ENCODE results near the gene MBLAC1. TPM values are rescaled to one million over a fixed set of nuclear protein-coding genes. Genes with fewer than 3 reads are reported as not detected.

The MBLAC1 gene
- total RNA-seq, 1 donor from 2014 or later, result 2.2 TPM

- no peak for DNase-seq (ENCODE audit: low read depth in 2 of 2)
Observed at GRCh38 chr7:100170101-100170897, 43.5 kb downstream of the MBLAC1 start.

DNA sequence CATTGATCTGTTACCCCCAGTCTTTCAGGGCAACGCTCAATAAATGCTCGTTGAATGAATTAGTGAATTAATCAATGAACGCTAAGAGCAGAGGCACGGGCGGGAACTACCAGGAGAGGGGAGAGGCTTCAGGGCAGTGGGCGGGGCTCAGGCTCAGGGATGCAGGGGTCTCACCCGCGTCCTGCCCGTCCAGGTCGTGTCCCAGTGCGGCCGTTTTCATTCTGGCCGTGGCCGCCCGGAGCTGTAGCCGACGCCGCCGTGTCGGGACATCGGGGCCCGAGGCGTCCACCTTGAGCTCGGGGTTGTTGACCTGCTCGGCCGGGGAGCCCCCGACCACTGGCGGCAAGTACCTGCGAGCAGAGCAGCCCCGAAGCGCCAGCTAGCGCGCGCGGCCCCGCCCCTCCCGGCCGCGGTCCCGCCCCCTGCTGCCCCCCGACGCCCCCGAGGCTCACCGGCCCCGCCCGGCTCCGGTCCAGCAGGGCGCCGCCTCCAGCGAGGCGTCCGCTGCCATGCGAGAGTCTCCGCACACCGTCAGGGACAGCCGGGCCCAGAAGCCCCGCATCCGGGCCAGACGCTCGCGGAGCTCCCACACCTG lies 44.4 kb downstream of the MBLAC1 start:
- DNase-seq (ENCODE audit: low read depth in 2 of 2), result no peak

- no peak for DNase-seq (ENCODE audit: low read depth in 2 of 2)
Observed at GRCh38 chr7:100171840-100172239, 45.1 kb downstream of the MBLAC1 start.

GRCh38 chr7:100173806-100174495 lies 47.2 kb downstream of the MBLAC1 start:
- DNase-seq (ENCODE audit: low read depth in 2 of 2), result no peak

- no peak for DNase-seq (ENCODE audit: low read depth in 2 of 2)
Observed at GRCh38 chr7:100174582-100174981, 47.8 kb downstream of the MBLAC1 start.

- no peak for DNase-seq (ENCODE audit: low read depth in 2 of 2)
Observed at GRCh38 chr7:100175296-100175935, 48.6 kb downstream of the MBLAC1 start.

DNA sequence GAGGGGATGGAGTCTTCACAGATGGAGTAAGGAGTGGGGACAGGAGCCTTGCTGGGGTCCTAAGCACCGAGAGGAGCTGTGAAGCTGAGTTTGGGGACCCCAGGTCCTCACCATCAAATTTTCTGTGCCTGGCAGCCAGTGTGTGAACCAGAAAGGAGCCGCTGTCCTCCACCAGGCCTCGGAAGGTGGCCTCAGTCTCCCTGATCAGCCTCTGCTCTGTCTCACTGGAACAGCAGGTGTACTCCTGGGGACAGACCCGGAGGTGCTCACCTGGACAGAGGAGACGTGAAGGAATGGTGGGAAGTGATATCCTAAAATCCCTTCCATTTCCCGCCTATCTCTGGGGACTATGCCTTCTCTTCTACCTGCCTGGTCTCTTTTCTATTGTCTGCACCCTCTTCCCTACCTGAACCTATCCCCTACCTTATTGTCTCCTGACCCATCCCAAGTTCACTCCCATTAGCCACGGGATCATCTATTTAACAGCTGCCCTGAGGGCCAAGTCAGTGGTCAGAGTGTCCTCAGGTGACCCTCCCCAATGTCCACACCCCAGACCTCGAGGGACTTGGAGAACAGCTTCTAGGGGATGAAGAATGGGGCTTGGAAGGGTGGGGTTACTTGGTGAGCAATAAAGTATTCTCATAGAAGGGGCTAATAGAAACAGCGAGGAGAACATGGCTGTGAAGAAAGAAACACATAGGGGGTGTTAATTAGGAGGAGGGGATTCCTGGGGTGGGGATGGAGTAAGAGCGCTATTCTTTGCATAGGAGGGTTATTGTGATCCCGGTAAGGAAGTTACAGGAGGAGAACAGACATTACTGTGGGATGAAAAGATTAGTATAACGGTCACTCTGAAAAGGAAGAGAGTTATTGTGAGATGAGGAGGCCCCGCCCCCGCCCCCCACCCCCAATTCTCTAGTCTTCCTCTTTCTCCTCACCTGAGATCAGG lies 49.6 kb downstream of the MBLAC1 start:
- DNase-seq (ENCODE audit: low read depth in 2 of 2), result no peak

DNA sequence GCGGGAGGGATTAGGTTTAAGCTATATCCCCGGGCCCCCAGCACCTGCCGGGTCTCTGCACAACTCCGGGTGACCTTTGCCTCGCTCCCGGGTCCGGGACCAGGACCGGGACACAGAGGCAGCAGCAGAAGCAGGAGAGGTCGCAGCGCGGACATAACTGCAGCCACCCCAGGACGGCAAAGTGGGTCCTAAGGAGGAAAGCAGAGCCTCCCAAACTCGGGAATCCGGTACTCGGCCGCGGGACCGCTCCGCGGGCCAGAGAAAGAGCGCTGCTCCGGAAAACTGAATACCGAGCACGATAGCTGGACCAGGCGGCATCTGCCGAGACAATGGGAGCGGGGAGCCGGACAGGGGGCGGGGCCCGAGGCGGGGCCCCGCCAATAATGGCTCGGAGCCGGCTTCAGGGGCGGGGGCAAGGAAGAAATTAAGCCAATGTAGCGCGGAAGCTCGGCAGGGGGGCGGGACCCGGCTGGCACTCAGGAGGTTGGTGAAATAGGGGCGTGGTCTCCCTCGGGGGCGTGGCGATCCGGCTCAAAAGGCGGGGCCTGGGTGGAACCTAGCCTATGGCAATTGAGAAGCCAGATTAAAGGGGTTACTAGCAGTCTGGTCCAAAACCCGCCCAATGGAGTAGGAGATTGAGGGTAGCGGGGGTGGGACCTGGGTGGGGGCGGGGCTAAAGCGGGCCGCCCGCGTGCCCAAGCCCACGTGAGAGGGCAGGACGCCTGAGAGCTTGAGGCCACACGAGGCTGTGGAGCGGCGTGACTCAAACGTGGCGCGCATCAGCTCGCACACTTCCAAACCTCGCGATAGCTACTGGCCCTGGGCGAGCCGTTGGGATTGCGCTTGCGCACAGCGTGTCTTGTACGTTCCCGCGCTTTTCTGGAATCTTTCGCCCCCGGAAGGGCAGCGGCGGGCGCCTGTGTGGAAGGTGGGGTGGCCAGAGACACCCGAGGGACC lies 50.6 kb downstream of the MBLAC1 start, which contains the start of the genes GPC2 and STAG3:
Gene GPC2 (minus strand): TSS at position 337 of the 957 bp plus-strand sequence. CDS start 182 bp downstream, at position 155.
Gene STAG3 (plus strand): TSS at position 874 of the 957 bp plus-strand sequence. CDS start 2,639 bp downstream, outside the sequence.
- DNase-seq (ENCODE audit: low read depth in 2 of 2), result peak; percentile 87 to 97

Other genes starting within 250 kb of the MBLAC1 start
- gene OR2AE1, start 249.9 kb upstream of the MBLAC1 start, total RNA-seq, result 0.13 TPM in 1 of 2 replicates, not detected in the other
- 14.6 and 19.3 TPM in 2 replicates for gene TRIM4, start 207.4 kb upstream of the MBLAC1 start, total RNA-seq
- gene GJC3, start 197.3 kb upstream of the MBLAC1 start, total RNA-seq, result 0.26 and 0.63 TPM in 2 replicates
- gene AZGP1, start 150.9 kb upstream of the MBLAC1 start, total RNA-seq, result not detected in 2 replicates
- gene ZKSCAN1, start 111.4 kb upstream of the MBLAC1 start, total RNA-seq, result 21.7 and 30.7 TPM in 2 replicates
- 5.4 and 6.2 TPM in 2 replicates for gene ZSCAN21, start 77.2 kb upstream of the MBLAC1 start, total RNA-seq
- 22.5 and 30.1 TPM in 2 replicates for gene ZNF3, start 45.2 kb upstream of the MBLAC1 start, total RNA-seq
- gene COPS6, start 38.0 kb upstream of the MBLAC1 start, total RNA-seq, result 66.1 and 79.3 TPM in 2 replicates
- gene MCM7, start 25.6 kb upstream of the MBLAC1 start, total RNA-seq, result 54.0 and 106 TPM in 2 replicates
- 12.3 and 16.8 TPM in 2 replicates for gene AP4M1, start 25.3 kb upstream of the MBLAC1 start, total RNA-seq
- gene TAF6, start 7.6 kb upstream of the MBLAC1 start, total RNA-seq, result 21.6 and 25.8 TPM in 2 replicates
- 24.4 and 26.2 TPM in 2 replicates for gene CNPY4, start 7.3 kb upstream of the MBLAC1 start, total RNA-seq
- gene LAMTOR4, start 22.0 kb downstream of the MBLAC1 start, total RNA-seq, result 84.2 and 112 TPM in 2 replicates
- gene TRAPPC14, start 31.8 kb downstream of the MBLAC1 start, total RNA-seq, result 4.4 and 5.8 TPM in 2 replicates
- 0.13 TPM in 2 replicates for gene GAL3ST4, start 41.6 kb downstream of the MBLAC1 start, total RNA-seq
- gene GPC2, start 50.4 kb downstream of the MBLAC1 start, total RNA-seq, result 1.9 and 2.8 TPM in 2 replicates
- gene STAG3, start 51.0 kb downstream of the MBLAC1 start, total RNA-seq, result 0.13 and 0.38 TPM in 2 replicates
- gene PVRIG, start 93.0 kb downstream of the MBLAC1 start, total RNA-seq, result not detected in 2 replicates
- not detected in 2 replicates for gene SPDYE3, start 180.7 kb downstream of the MBLAC1 start, total RNA-seq
- gene PILRB, start 231.2 kb downstream of the MBLAC1 start, total RNA-seq, result 4.1 and 10.2 TPM in 2 replicates
- gene PILRA, start 246.5 kb downstream of the MBLAC1 start, total RNA-seq, result 0.13 TPM in 1 of 2 replicates, not detected in the other

All from dermis microvascular lymphatic vessel endothelial cell (primary cell).